ENCODE results near the gene FAM149B1.

FAM149B1 gene

GRCh38 chr10:73205890-73206289, 38.0 kb downstream of the FAM149B1 start:
- TF ChIP-seq EZH2phosphoT487 (conservative IDR thresholded peaks at IDR 0.05; ENCODE audit: low read length) (no peak), CTCF (IDR thresholded peaks at IDR 0.05; ENCODE audit: insufficient read depth, low read length, poor library complexity, severe bottlenecking) (no peak)
- Histone ChIP-seq H3K9me3 (ENCODE audit: insufficient read depth, low read length) (no peaks in the 10 kb centered on the region), H3K79me2 (ENCODE audit: insufficient read depth, low read length) (no peaks in the 10 kb centered on the region), H3K27me3 (ENCODE audit: low read length) (no peaks in the 10 kb centered on the region), H3F3A (ENCODE audit: insufficient read depth) (no peaks in the 10 kb centered on the region), H4K20me1 (ENCODE audit: low read depth, low read length) (no peaks in the 10 kb centered on the region), H3K9ac (ENCODE audit: low read length) (no peak overlapping the region), H3K4me2 (ENCODE audit: low read depth, low read length, poor library complexity, severe bottlenecking) (no peak overlapping the region), H3K9me2 (replicated peaks; ENCODE audit: insufficient read depth, low read length) (no peaks in the 10 kb centered on the region), H2AFZ (ENCODE audit: low read depth, low read length, severe bottlenecking) (no peak overlapping the region), H3K27ac (ENCODE audit: low read depth, low read length) (no peak overlapping the region), H3K36me3 (ENCODE audit: low read length) (no peaks in the 10 kb centered on the region), H3K4me3 (ENCODE audit: insufficient read depth, low read length, poor library complexity, severe bottlenecking) (no peak overlapping the region)

GRCh38 chr10:73206385-73206784, 38.5 kb downstream of the FAM149B1 start:
- Histone ChIP-seq H3K27ac (ENCODE audit: low read depth, low read length) (no peak overlapping the region), H3K79me2 (ENCODE audit: insufficient read depth, low read length) (no peaks in the 10 kb centered on the region), H3K36me3 (ENCODE audit: low read length) (no peaks in the 10 kb centered on the region), H3K4me3 (ENCODE audit: insufficient read depth, low read length, poor library complexity, severe bottlenecking) (no peak overlapping the region), H2AFZ (ENCODE audit: low read depth, low read length, severe bottlenecking) (no peak overlapping the region), H3K9ac (ENCODE audit: low read length) (no peak overlapping the region), H3K27me3 (ENCODE audit: low read length) (no peaks in the 10 kb centered on the region), H3K9me2 (replicated peaks; ENCODE audit: insufficient read depth, low read length) (no peaks in the 10 kb centered on the region), H3K4me2 (ENCODE audit: low read depth, low read length, poor library complexity, severe bottlenecking) (no peak overlapping the region), H3F3A (ENCODE audit: insufficient read depth) (no peaks in the 10 kb centered on the region), H3K9me3 (ENCODE audit: insufficient read depth, low read length) (no peaks in the 10 kb centered on the region), H4K20me1 (ENCODE audit: low read depth, low read length) (no peaks in the 10 kb centered on the region)
- TF ChIP-seq EZH2phosphoT487 (conservative IDR thresholded peaks at IDR 0.05; ENCODE audit: low read length) (no peak), CTCF (IDR thresholded peaks at IDR 0.05; ENCODE audit: insufficient read depth, low read length, poor library complexity, severe bottlenecking) (no peak)

GRCh38 chr10:73207883-73208282, 40.0 kb downstream of the FAM149B1 start:
- H2AFZ ChIP-seq (ENCODE audit: low read depth, low read length, severe bottlenecking), result no peak overlapping the region
- no peak overlapping the region for H3K9ac ChIP-seq (ENCODE audit: low read length)
- no peak overlapping the region for H3K4me3 ChIP-seq (ENCODE audit: insufficient read depth, low read length, poor library complexity, severe bottlenecking)
- no peaks in the 10 kb centered on the region for H3K79me2 ChIP-seq (ENCODE audit: insufficient read depth, low read length)
- no peaks in the 10 kb centered on the region for H3K9me3 ChIP-seq (ENCODE audit: insufficient read depth, low read length)
- H3K27me3 ChIP-seq (ENCODE audit: low read length), result no peaks in the 10 kb centered on the region
- H3K36me3 ChIP-seq (ENCODE audit: low read length), result no peaks in the 10 kb centered on the region
- H3K27ac ChIP-seq (ENCODE audit: low read depth, low read length), result no peak overlapping the region
- no peaks in the 10 kb centered on the region for H3K9me2 ChIP-seq (replicated peaks; ENCODE audit: insufficient read depth, low read length)
- no peaks in the 10 kb centered on the region for H3F3A ChIP-seq (ENCODE audit: insufficient read depth)
- H3K4me2 ChIP-seq (ENCODE audit: low read depth, low read length, poor library complexity, severe bottlenecking), result no peak overlapping the region
- no peaks in the 10 kb centered on the region for H4K20me1 ChIP-seq (ENCODE audit: low read depth, low read length)
- no peak for TF ChIP-seq EZH2phosphoT487 (conservative IDR thresholded peaks at IDR 0.05; ENCODE audit: low read length)
- TF ChIP-seq CTCF (IDR thresholded peaks at IDR 0.05; ENCODE audit: insufficient read depth, low read length, poor library complexity, severe bottlenecking), result no peak
